Panc1 (cell line): ENCODE results near the gene HSD17B3. TPM values are rescaled to one million over a fixed set of nuclear protein-coding genes. Genes with fewer than 3 reads are reported as not detected.

Experiments used
- ATAC-seq: fragments of 200-7000 bp; cut with Tn5 transposase; 2 replicates; pipeline ENCODE4 v1.9.1; 2020; ENCODE audit warnings: mild to moderate bottlenecking, moderate library complexity
- BruUV-seq: library from RNA; stranded (reverse); fragments of 400-500 nt; replicated peaks from 2 replicates; lab custom pipeline; 2021; lab: Mats Ljungman, UMichigan
- CTCF ChIA-PET: fragments of 300-600 bp; sonication (Branson Sonifier 250); formaldehyde crosslinking; loops from one replicate; lab custom pipeline; 2022; ENCODE audit warnings: antibody characterized with exemption; lab: Charles Lee
- POLR2A ChIA-PET: fragments of 300-600 bp; sonication (Branson Sonifier 250); formaldehyde crosslinking; loops from one replicate; lab custom pipeline; 2022; ENCODE audit warnings: antibody characterized with exemption; lab: Charles Lee
- DNase-seq: peaks from one replicate; pipeline ENCODE4 v3.0.0-alpha.2; 2010; ENCODE audit warnings: low read depth, low spot score
- H3K27ac ChIP-seq: 2 replicates; pipeline ENCODE4 v1.5.1; 2011; ENCODE audit warnings: mild to moderate bottlenecking, low read length, inconsistent platforms
- H3K27me3 ChIP-seq: fragments of 200-500 bp; sonication (Bioruptor generic); 2 replicates; pipeline ENCODE4 v1.6.0; 2014; ENCODE audit warnings: low read length, inconsistent platforms; ENCODE audit not compliant: control insufficient read depth, insufficient read depth
- H3K36me3 ChIP-seq: fragments of 200-500 bp; sonication (Bioruptor generic); 2 replicates; pipeline ENCODE4 v1.5.1; 2014; ENCODE audit warnings: inconsistent platforms, mild to moderate bottlenecking, low read length, moderate library complexity; ENCODE audit not compliant: control insufficient read depth, insufficient read depth
- H3K4me1 ChIP-seq: 2 replicates; pipeline ENCODE4 v1.5.1; 2011; ENCODE audit warnings: inconsistent platforms, mild to moderate bottlenecking, low read length, moderate library complexity; ENCODE audit not compliant: control insufficient read depth, insufficient read depth
- H3K4me3 ChIP-seq, 2 experiments: 2 replicates each; pipeline ENCODE4 v1.5.1; 2011 to 2012; ENCODE audit warnings: low read depth in 2 of 2, low read length in 2 of 2, mild to moderate bottlenecking in 2 of 2, inconsistent platforms in 1 of 2, moderate library complexity in 1 of 2
- H3K9me3 ChIP-seq: fragments of 200-500 bp; sonication (Bioruptor generic); 2 replicates; pipeline ENCODE4 v1.5.1; 2014; ENCODE audit warnings: low read depth, mild to moderate bottlenecking, inconsistent platforms, low read length, moderate library complexity; ENCODE audit not compliant: control insufficient read depth, insufficient read depth
- CTCF ChIP-seq: fragments of 450-650 bp; IDR thresholded peaks from 2 replicates; pipeline ENCODE4 v1.5.1; 2017; ENCODE audit warnings: mild to moderate bottlenecking
- POLR2AphosphoS5 ChIP-seq: IDR thresholded peaks from 2 replicates; pipeline ENCODE4 v1.6.1; 2012; ENCODE audit warnings: mild to moderate bottlenecking, low read depth, low read length, moderate library complexity
- REST ChIP-seq, 2 experiments: IDR thresholded peaks; 2 replicates each; pipeline ENCODE4 v1.6.1; 2011 to 2012; ENCODE audit warnings: low read depth in 2 of 2, control low read depth in 1 of 2, low read length in 1 of 2, mild to moderate bottlenecking in 1 of 2, moderate library complexity in 1 of 2; ENCODE audit not compliant: insufficient read depth in 1 of 2
- SIN3A ChIP-seq: IDR thresholded peaks from 2 replicates; pipeline ENCODE4 v1.6.1; 2012; ENCODE audit warnings: low read depth, mild to moderate bottlenecking, low read length, moderate library complexity, borderline replicate concordance; ENCODE audit not compliant: insufficient read depth
- TCF7L2 ChIP-seq: IDR thresholded peaks from 2 replicates; pipeline ENCODE4 v1.6.1; 2011; ENCODE audit warnings: mild to moderate bottlenecking, low read depth, low read length, inconsistent platforms
- in situ Hi-C: cut with HindIII; loops from 2 replicates; pipeline ENCODE4 v1.10.0; 2016; ENCODE audit warnings: low sequenced_read_pairs, low pct_unique_long_range_greater_than_20kb
- intact Hi-C: fragments of 100-400 bp; cut with micrococcal nuclease; formaldehyde crosslinking; loops from one replicate; pipeline ENCODE4 v1.10.0; 2022; ENCODE audit not compliant: unreplicated experiment
- total RNA-seq: library from RNA; stranded (reverse); gene quantifications from one replicate; pipeline ENCODE4 v1.2.1, GENCODE V29; 2021; ENCODE audit not compliant: unreplicated experiment

HSD17B3 gene
- total RNA-seq, 1 experiment from 2014 or later, result 0.39 TPM

GRCh38 chr9:96348261-96348660, 46.3 kb upstream of the HSD17B3 start:
- ChIA-PET POLR2A (interaction anchor here (0.5 kb wide), 1 partner anchor 20 kb away, joined by 3 read pairs; no protein-coding TSS in a partner anchor), CTCF (no interaction called here)
- TF ChIP-seq TCF7L2 (no peak), POLR2AphosphoS5 (no peak), REST (IDR thresholded peaks at IDR 0.05; ENCODE audit: insufficient read depth in 1 of 2, low read depth in 2 of 2, low read length in 1 of 2) (no peak), CTCF (no peak), SIN3A (no peak)
- DNase-seq (no peak), ATAC-seq (no peak)
- intact Hi-C loops, result no loop called here
- in situ Hi-C loops, result no loop called here
- H3K27ac ChIP-seq, result no peak overlapping the region
- H3K4me3 ChIP-seq, result no peak overlapping the region
- no peaks in the 10 kb centered on the region for H3K9me3 ChIP-seq
- H3K36me3 ChIP-seq, result no peaks in the 10 kb centered on the region
- H3K27me3 ChIP-seq, result no peaks in the 10 kb centered on the region
- no TSS peak for BruUV-seq
- peaks cover 10% of the 10 kb centered on the region; the same call in 1 of the 2 replicates for H3K4me1 ChIP-seq

- H3K9me3 ChIP-seq, result no peaks in the 10 kb centered on the region
- intact Hi-C loops (no loop called here), in situ Hi-C loops (no loop called here)
- no peak for DNase-seq
- no TSS peak for BruUV-seq
- H3K27me3 ChIP-seq, result no peaks in the 10 kb centered on the region
- ChIA-PET POLR2A (no interaction called here), CTCF (no interaction called here)
- H3K4me1 ChIP-seq, result peaks cover 10% of the 10 kb centered on the region; the same call in 1 of the 2 replicates
- H3K27ac ChIP-seq, result no peak overlapping the region
- no peak for ATAC-seq
- H3K36me3 ChIP-seq, result no peaks in the 10 kb centered on the region
- no peak overlapping the region for H3K4me3 ChIP-seq
- TF ChIP-seq CTCF (no peak), TCF7L2 (no peak), SIN3A (no peak), REST (IDR thresholded peaks at IDR 0.05; ENCODE audit: insufficient read depth in 1 of 2, low read depth in 2 of 2, low read length in 1 of 2) (no peak), POLR2AphosphoS5 (no peak)
These were observed 43.6 kb upstream of the HSD17B3 start for GRCh38 chr9:96345551-96345950.
